Ramos (cell line): ENCODE results near the gene LRRC3C.
"Not testable (repeated sequence)": the region's sequence is repeated elsewhere in the genome, so short reads cannot be mapped to it uniquely, and the experiment has no call there.

Source experiments
- in situ Hi-C: fragments of 300-500 bp; cut with MboI; formaldehyde crosslinking; loops from one replicate; pipeline ENCODE4 v1.14.3; 2022; ENCODE audit warnings: low sequenced_read_pairs; ENCODE audit not compliant: unreplicated experiment

The LRRC3C gene

GRCh38 chr17:39946551-39947330, 19.2 kb downstream of the LRRC3C start:
- in situ Hi-C loops: no loop called here

GRCh38 chr17:39948489-39948828, 20.9 kb downstream of the LRRC3C start:
- in situ Hi-C loops: not testable (repeated sequence)

- in situ Hi-C loops: no loop called here
Observed at GRCh38 chr17:39949028-39949427, 21.5 kb downstream of the LRRC3C start.

- in situ Hi-C loops: no loop called here
Observed at GRCh38 chr17:39950871-39951348, 23.4 kb downstream of the LRRC3C start.

- in situ Hi-C loops: no loop called here
Observed at GRCh38 chr17:39951924-39952679, 24.6 kb downstream of the LRRC3C start.

GRCh38 chr17:39952680-39953470, 25.3 kb downstream of the LRRC3C start:
- in situ Hi-C loops: no loop called here

GRCh38 chr17:39953471-39953888, 25.9 kb downstream of the LRRC3C start:
- in situ Hi-C loops: no loop called here

- in situ Hi-C loops: no loop called here
Observed at GRCh38 chr17:39954876-39955275, 27.3 kb downstream of the LRRC3C start.

GRCh38 chr17:39955726-39956225, 28.2 kb downstream of the LRRC3C start:
- in situ Hi-C loops: no loop called here

- in situ Hi-C loops: no loop called here
Observed at GRCh38 chr17:39960524-39961041, 33.1 kb downstream of the LRRC3C start.

GRCh38 chr17:39962642-39963220, 35.2 kb downstream of the LRRC3C start, which contains the start of gene GSDMA:
TSS of gene GSDMA (plus strand) at chr17:39963004. CDS start at chr17:39965688, 2,684 bp downstream.
- in situ Hi-C loops: no loop called here

GRCh38 chr17:39963829-39964228, 36.3 kb downstream of the LRRC3C start:
- in situ Hi-C loops: no loop called here

GRCh38 chr17:39965017-39965699, 37.6 kb downstream of the LRRC3C start:
- in situ Hi-C loops: no loop called here

GRCh38 chr17:39966771-39967170, 39.2 kb downstream of the LRRC3C start:
- in situ Hi-C loops: no loop called here

GRCh38 chr17:39968761-39969160, 41.2 kb downstream of the LRRC3C start:
- in situ Hi-C loops: no loop called here

- in situ Hi-C loops: no loop called here
Observed at GRCh38 chr17:39969375-39969774, 41.8 kb downstream of the LRRC3C start.

GRCh38 chr17:39970157-39970692, 42.7 kb downstream of the LRRC3C start:
- in situ Hi-C loops: no loop called here

- in situ Hi-C loops: no loop called here
Observed at GRCh38 chr17:39971076-39971603, 43.6 kb downstream of the LRRC3C start.

- in situ Hi-C loops: no loop called here
Observed at GRCh38 chr17:39972271-39972670, 44.7 kb downstream of the LRRC3C start.
